AG20443 (cell line): Measurements from ENCODE around the gene OSTC.

Experiments used
- DNase-seq: peaks from one replicate; pipeline ENCODE4 v3.0.0; 2012; ENCODE audit warnings: low spot score, mixed read lengths

Gene OSTC

DNA sequence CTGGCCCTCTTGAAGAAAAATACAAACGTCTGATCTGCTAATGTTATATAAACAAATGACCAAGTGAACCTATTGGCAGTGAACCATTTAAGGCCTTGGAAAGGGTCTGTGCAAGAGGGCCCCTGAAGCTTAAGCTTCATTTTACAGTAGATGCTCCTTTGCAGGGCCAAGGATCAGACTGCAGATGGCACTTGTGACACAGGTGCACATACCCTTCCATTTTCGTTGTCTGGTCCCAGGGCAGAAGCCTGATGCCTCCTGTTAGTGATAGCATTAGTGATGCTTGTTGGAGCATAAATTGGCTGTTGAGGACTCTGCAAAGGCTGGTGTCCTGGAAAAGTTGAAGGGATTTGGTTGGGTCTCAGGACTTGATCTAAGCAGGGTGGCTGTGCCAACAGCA lies 65.9 kb downstream of the OSTC start:
- DNase-seq: no peak

GRCh38 chr4:108717386-108717785 lies 67.0 kb downstream of the OSTC start:
- DNase-seq: no peak
